ENCODE data around the gene SEMA6C.
"Not testable (repeated sequence)": the region's sequence is repeated elsewhere in the genome, so short reads cannot be mapped to it uniquely, and the experiment has no call there.

Gene SEMA6C
- 5.8 reads per million, percentile 22 among the genes with 10 or more reads in this experiment for total RNA-seq

- peak; percentile 83 for DNase-seq
Measured at GRCh38 chr1:151146412-151147131, at the start of gene SEMA6C. TSS of gene SEMA6C (minus strand) at chr1:151146631. CDS start at chr1:151142621, 4,010 bp downstream.

- DNase-seq, result not testable (repeated sequence)
Measured at GRCh38 chr1:151194894-151195594, 48.6 kb upstream of the SEMA6C start.

- DNase-seq, result no peak
Measured at GRCh38 chr1:151193856-151194255, 47.4 kb upstream of the SEMA6C start.

- no peak for DNase-seq
Measured at GRCh38 chr1:151193304-151193703, 46.9 kb upstream of the SEMA6C start.

GRCh38 chr1:151192047-151192446 lies 45.6 kb upstream of the SEMA6C start:
- no peak for DNase-seq

GRCh38 chr1:151189637-151190445 lies 43.4 kb upstream of the SEMA6C start, which contains the start of gene VPS72:
TSS of gene VPS72 (minus strand) at chr1:151190197. CDS start at chr1:151190121, 76 bp downstream.
- peak; percentile 81 for DNase-seq

- DNase-seq, result not testable (repeated sequence)
Measured at GRCh38 chr1:151188667-151189066, 42.2 kb upstream of the SEMA6C start.

- no peak for DNase-seq
Measured at GRCh38 chr1:151187205-151187604, 40.8 kb upstream of the SEMA6C start.

- DNase-seq, result no peak
Measured at GRCh38 chr1:151184211-151184610, 37.8 kb upstream of the SEMA6C start.

GRCh38 chr1:151176514-151177045 lies 30.1 kb upstream of the SEMA6C start:
- DNase-seq, result no peak

- no peak for DNase-seq
Measured at GRCh38 chr1:151175863-151176262, 29.4 kb upstream of the SEMA6C start, which contains the start of gene TMOD4. TSS of gene TMOD4 (minus strand) at chr1:151175981. CDS start at chr1:151174875, 1,106 bp downstream.

- DNase-seq, result no peak
Measured at GRCh38 chr1:151175041-151175741, 28.8 kb upstream of the SEMA6C start.

- no peak for DNase-seq
Measured at GRCh38 chr1:151171190-151171589, 24.8 kb upstream of the SEMA6C start.

GRCh38 chr1:151167116-151167515 lies 20.7 kb upstream of the SEMA6C start:
- no peak for DNase-seq

GRCh38 chr1:151166505-151166956 lies 20.1 kb upstream of the SEMA6C start:
- no peak for DNase-seq

- DNase-seq, result peak; percentile 97
Measured at GRCh38 chr1:151165738-151166504, 19.5 kb upstream of the SEMA6C start, which contains the start of the genes LYSMD1 and SCNM1. TSS of gene LYSMD1 (minus strand) at chr1:151165902. CDS start at chr1:151165258, 644 bp downstream. TSS of gene SCNM1 (plus strand) at chr1:151166144. CDS start at chr1:151166153, 9 bp downstream.

- no peak for DNase-seq
Measured at GRCh38 chr1:151165281-151165737, 18.9 kb upstream of the SEMA6C start.

- DNase-seq, result no peak
Measured at GRCh38 chr1:151164732-151165280, 18.4 kb upstream of the SEMA6C start.

- DNase-seq, result no peak
Measured at GRCh38 chr1:151159373-151159772, 12.9 kb upstream of the SEMA6C start.

- no peak for DNase-seq
Measured at GRCh38 chr1:151158751-151159251, 12.4 kb upstream of the SEMA6C start.

Data from effector CD4-positive, alpha-beta T cell (primary cell).